Type B pancreatic cell (in vitro differentiated cells): ENCODE data around the gene CEP85L. TPM values are rescaled to one million over a fixed set of nuclear protein-coding genes. Genes with fewer than 3 reads are reported as not detected.

Experiments
- DNase-seq: peaks from one replicate; pipeline ENCODE4 v3.0.0; 2021; ENCODE audit warnings: mixed read lengths; ENCODE audit not compliant: unreplicated experiment; ENCODE audit errors: extremely low spot score
- H3K27ac Mint-ChIP-seq: 2 replicates; pipeline ENCODE4 v1.8.0; 2021; ENCODE audit warnings: mild to moderate bottlenecking, mixed read lengths
- H3K27me3 Mint-ChIP-seq: 2 replicates; pipeline ENCODE4 v1.8.0; 2021; ENCODE audit warnings: mixed read lengths
- H3K36me3 Mint-ChIP-seq: 2 replicates; pipeline ENCODE4 v1.8.0; 2021; ENCODE audit warnings: mixed read lengths
- H3K4me1 Mint-ChIP-seq: one replicate; pipeline ENCODE4 v1.8.0; 2021; ENCODE audit warnings: mixed read lengths; ENCODE audit not compliant: unreplicated experiment
- H3K4me3 Mint-ChIP-seq: 2 replicates; pipeline ENCODE4 v1.8.0; 2021; ENCODE audit warnings: mild to moderate bottlenecking, mixed read lengths
- H3K9me3 Mint-ChIP-seq: 2 replicates; pipeline ENCODE4 v1.8.0; 2021; ENCODE audit warnings: mixed read lengths
- CTCF ChIP-seq: fragments of 200-600 bp; sonication (generic); conservative IDR thresholded peaks from 2 replicates; pipeline ENCODE4 v1.5.0; 2021; ENCODE audit warnings: antibody characterized with exemption, mild to moderate bottlenecking
- total RNA-seq: library from RNA; stranded (reverse); gene quantifications from 2 replicates; pipeline ENCODE4 v1.2.1, GENCODE V29; 2021; ENCODE audit warnings: low replicate concordance

CEP85L gene
- total RNA-seq, 1 donor from 2014 or later: 16.1 TPM

- DNase-seq: no peak
- no peak overlapping the region for H3K27ac Mint-ChIP-seq
- no peak overlapping the region for H3K4me3 Mint-ChIP-seq
- no peaks in the 10 kb centered on the region for H3K27me3 Mint-ChIP-seq
- H3K9me3 Mint-ChIP-seq: peaks cover 4% of the 10 kb centered on the region
- H3K4me1 Mint-ChIP-seq: peaks cover 17% of the 10 kb centered on the region
- H3K36me3 Mint-ChIP-seq: peaks cover 9% of the 10 kb centered on the region
- no peak for TF ChIP-seq CTCF
Observed at GRCh38 chr6:118584911-118585310, 66.5 kb downstream of the CEP85L start.

- no peak overlapping the region for H3K4me3 Mint-ChIP-seq
- peaks cover 16% of the 10 kb centered on the region for H3K36me3 Mint-ChIP-seq
- H3K4me1 Mint-ChIP-seq: peaks cover 7% of the 10 kb centered on the region
- no peak overlapping the region for H3K27ac Mint-ChIP-seq
- TF ChIP-seq CTCF: no peak
- DNase-seq: no peak
- peaks cover 13% of the 10 kb centered on the region for H3K9me3 Mint-ChIP-seq
- no peaks in the 10 kb centered on the region for H3K27me3 Mint-ChIP-seq
Observed at GRCh38 chr6:118581489-118581959, 69.9 kb downstream of the CEP85L start.

GRCh38 chr6:118580585-118581419 lies 70.6 kb downstream of the CEP85L start:
- no peak for DNase-seq
- Mint-ChIP-seq H3K27me3 (no peaks in the 10 kb centered on the region), H3K36me3 (peaks cover 19% of the 10 kb centered on the region), H3K27ac (peak overlapping the region; percentile 45), H3K4me3 (peak overlapping the region; percentile 74), H3K4me1 (peaks cover 7% of the 10 kb centered on the region), H3K9me3 (peaks cover 20% of the 10 kb centered on the region)
- peak; percentile 86 for TF ChIP-seq CTCF

GRCh38 chr6:118579786-118580185 lies 71.6 kb downstream of the CEP85L start:
- peaks cover 26% of the 10 kb centered on the region for H3K36me3 Mint-ChIP-seq
- no peak for TF ChIP-seq CTCF
- no peak for DNase-seq
- H3K4me3 Mint-ChIP-seq: no peak overlapping the region
- H3K9me3 Mint-ChIP-seq: peaks cover 25% of the 10 kb centered on the region
- H3K27me3 Mint-ChIP-seq: no peaks in the 10 kb centered on the region
- no peak overlapping the region for H3K27ac Mint-ChIP-seq
- H3K4me1 Mint-ChIP-seq: peaks cover 7% of the 10 kb centered on the region

GRCh38 chr6:118578617-118579016 lies 72.8 kb downstream of the CEP85L start:
- H3K4me3 Mint-ChIP-seq: no peak overlapping the region
- no peak for TF ChIP-seq CTCF
- DNase-seq: no peak
- H3K4me1 Mint-ChIP-seq: peaks cover 7% of the 10 kb centered on the region
- H3K9me3 Mint-ChIP-seq: peaks cover 35% of the 10 kb centered on the region
- H3K27ac Mint-ChIP-seq: no peak overlapping the region
- peaks cover 36% of the 10 kb centered on the region for H3K36me3 Mint-ChIP-seq
- no peaks in the 10 kb centered on the region for H3K27me3 Mint-ChIP-seq
